8988T (cell line): ENCODE measurements around the gene PPT1.
A peak's percentile ranks its signal among the peaks of the same experiment; 100 is the strongest.

Source experiments
- DNase-seq: peaks from one replicate; pipeline ENCODE4 v3.0.0; 2011

The PPT1 gene

DNA sequence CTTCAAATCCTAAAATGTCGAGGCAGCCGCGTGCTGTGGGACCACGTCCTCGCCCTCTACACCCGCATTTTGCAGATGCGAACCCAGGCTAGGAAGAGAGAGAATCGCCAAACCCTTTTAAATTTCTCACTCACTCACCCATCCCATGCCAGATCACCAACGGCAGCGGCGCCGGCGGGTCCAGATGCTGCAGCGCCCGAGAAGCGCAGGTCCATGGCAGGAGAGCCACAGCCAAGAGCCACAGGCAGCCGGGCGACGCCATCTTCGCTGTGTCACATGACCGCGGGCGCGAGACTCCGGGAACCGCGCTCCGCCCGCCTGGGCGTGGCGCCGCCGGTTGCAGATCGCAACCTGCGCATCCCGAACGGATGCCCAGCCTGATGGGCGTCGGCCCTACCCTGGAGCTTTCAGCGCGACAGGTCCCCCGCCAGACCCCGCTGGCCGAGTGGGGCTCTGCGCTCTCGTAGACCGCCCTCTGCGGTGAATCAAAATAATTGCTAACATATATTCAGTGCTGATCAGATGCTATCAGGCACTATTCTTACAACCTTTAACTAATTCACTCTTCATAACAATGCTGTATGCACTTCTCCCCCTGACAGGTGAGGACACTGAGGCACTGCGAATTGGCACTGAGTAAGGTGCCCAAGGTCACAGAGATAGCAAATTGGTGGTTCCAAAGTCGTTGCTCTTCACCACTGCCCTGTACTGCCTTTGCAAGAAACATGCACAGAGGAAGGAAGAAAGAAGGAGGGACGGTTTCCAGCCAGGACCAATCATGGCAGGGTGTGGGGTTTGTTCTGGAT, at the start of gene PPT1:
PPT1 (minus strand) TSS at position 276 of the 806 bp plus-strand sequence; CDS start at position 262, 14 bp downstream.
- peak; percentile 66 for DNase-seq

DNA sequence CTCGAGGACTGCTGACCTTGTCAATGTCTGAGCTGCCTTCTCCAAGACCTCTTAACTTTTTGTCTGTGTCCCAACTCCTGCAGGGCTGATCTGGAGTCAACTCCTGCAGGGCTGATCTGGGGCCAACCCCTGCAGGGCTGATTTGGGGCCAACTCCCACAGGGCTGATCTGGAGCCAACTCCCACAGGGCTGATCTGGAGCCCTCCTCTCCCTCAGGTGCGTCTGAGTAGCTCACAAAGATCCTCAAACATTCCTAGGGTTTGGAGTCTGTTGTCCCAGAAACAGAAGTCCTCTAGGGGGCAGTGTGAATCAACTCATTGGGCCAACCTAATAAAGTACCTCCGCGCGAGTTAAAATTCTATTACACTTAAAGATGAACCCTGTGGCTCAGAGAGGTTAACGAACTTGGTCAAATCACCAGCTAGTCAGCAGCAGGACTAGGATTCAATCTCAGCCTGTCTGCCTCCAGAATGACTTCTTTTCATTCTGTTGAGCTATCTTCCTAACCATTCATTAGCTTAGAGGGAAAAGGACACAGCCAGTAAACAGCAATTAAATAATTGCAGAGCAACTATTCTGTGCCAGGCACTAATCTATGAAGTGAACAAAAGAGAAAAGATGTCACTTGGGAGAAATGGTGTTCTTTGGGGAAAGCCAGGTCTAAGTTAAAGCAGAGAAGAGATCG, 47.0 kb upstream of the PPT1 start:
- no peak for DNase-seq

DNA sequence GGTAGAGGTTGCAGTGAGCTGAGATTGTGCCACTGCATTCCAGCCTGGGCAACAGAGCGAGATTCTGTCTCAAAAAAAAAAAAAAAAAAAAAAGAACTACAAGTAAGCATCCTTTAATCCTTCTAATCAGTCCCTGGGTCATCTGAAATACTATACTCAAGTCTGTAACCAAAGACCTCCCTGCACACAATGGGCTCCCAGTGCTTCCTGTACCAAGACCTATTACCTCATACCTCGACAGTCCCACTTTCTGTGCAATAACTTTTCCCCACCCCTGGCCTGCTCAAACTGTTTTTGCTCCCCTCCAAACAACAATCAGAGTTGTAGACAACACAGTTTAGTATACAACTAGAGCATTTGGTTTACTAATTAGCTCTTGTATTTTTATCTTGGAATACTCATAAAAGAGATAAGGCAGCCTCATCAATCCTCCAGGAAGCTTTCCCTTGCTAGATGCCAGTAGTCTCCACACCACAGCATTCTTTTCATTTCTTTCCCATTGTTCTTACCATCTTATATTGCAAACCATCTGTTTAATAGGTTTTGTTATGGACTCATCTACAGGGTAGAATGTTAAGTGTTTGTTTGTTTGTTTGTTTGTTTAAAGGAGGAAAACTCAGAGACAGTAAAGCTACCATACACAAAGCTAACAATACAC, 45.0 kb upstream of the PPT1 start:
- DNase-seq, result no peak

DNA sequence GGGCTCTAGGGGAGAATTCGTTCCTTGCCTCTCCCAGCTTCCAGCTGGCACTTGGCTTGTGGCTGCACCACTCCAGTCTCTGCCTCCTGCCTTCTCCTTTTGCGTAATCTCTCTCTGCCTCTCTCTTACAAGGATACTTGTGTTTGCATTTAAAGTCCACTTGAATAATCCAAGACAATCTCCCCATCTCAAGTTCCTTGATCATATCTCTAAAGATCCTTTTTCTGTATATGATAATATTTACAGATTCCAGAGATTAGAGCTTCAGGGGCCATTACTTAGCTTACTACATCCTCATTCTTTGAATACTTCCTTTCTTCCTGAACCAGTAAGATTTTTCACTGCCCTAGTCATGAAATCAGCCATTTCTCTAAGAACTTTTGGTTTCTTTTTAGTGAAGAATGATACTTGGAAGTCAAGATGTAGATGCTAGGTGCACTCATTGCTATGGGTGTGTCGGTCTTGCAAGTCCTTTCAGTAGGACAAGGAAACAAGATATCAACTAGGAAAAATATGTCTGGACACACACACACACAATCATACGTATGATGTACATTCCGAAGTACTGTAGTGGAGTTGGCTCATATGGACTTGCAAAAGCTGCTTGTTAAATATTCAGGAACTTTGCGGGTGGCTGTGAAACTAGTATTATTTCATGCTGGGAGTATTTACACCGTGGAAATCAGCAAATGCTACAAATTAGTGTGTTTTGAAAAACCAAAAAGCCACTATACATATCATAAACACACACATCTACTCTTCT, 43.3 kb upstream of the PPT1 start:
- no peak for DNase-seq

DNA sequence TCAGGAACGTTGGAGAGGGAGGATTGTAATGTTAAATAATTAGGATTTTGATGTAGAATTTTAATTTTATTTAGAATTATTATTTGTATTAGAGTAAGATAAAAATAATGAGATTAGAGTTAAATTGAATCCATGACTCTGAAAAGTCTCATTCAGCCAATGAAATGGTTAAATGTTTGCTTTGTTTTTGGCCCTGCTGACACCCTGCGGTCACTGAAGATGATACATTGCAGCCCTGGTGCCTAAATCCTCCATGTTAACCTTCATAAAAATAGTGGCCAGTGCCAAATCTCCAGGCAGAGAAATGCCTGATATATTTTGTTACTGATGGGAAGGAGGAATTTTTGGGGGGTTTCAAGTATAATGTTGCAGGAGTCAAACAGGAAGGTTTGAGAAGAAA, 36.8 kb upstream of the PPT1 start:
- no peak for DNase-seq

DNA sequence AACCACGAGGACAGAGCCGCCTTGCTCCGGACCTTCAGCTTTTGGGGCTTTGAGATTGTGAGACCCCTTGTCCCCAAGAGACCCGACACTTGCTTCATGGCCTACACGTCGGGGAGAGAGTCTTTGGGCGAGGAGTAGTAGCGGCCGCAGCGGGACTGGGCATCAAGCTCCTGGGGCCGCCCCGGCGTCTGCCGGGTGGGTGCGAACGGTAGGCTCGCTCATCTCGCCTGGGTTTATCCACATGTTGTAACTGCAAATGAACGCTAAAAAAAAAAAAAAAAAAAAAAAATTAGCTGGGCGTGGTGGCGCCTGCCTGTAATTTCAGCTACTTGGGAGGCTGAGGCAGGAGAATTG, 36.2 kb upstream of the PPT1 start:
- DNase-seq, result no peak

DNA sequence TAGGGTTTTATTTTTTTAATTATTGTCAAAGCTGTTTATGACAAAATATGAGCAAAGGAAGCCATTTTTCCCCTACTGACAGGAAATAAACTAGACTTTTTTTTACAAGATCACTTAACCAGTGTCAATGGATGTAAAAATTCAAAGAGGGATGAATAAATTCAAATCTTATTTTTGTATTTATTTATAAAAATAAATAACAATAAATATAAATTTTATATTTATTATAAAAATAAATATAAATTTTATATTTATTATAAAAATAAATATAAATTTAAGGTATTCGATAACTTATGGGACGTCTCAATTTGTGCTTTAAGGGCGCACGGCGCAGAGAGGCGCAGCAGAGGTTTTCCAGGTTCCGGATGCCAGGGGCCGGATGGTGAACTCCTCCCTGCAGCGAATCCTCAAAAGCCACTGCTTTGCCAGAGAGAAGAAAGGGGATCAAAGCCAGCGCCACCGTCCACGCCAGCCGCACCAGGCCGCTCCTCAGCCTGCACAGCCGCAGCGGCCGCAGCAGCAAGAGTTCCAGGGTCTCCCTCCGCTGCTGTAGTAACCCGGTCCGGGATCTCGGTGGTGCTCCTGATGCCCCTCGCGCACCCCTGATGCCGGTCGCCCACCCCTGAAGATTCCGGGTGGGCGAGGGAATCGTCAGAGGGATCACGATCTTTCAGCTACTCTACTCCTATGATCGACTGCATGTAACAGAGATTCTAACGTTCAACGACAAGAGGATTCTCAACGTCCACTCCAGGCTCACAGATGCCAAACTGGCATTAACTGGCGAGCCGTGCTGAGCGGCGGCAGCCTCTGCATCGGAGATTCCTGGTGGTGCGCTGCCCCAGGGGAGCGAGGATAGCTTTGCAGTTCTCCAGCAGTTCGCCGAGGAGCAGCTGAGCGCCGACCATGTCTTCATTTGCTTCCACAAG, 35.6 kb upstream of the PPT1 start:
- no peak for DNase-seq

DNA sequence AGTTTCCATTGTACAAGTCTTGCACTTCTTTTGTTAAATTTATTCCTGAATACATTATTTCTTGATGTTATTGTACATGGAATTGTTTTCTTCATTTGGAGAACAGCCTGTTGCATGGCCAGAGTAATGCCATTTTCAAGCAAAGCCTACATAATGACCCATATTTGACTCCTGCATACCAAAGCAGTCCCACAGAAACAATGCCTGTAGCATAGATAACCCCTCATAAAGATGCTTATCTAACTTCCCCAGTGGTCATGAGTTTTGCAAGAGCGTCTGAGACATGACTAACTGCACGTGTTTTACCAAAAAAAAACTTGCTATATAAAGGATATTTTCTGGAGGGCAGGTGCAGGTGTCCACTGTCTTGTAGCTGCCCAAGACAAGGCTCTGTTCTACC, 33.8 kb upstream of the PPT1 start:
- no peak for DNase-seq

DNA sequence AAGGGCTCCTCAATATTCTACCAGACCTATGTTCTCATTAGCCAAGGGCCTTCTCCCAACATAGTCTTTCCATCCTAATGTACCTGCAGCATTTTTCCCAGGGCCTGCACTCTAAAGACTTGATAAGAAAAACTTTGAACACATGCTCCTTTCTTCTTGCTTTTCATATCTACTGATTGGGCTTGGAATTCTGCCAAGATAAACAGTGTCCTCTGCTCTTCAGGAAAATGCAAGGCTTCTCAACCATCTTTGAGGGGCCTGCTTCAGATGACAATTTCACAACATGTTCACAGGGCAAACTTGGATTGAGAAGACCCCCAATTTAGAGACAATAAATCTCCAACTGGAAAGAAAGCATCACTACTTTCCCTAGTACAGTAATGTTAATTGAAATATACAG, 25.8 kb upstream of the PPT1 start:
- no peak for DNase-seq

DNA sequence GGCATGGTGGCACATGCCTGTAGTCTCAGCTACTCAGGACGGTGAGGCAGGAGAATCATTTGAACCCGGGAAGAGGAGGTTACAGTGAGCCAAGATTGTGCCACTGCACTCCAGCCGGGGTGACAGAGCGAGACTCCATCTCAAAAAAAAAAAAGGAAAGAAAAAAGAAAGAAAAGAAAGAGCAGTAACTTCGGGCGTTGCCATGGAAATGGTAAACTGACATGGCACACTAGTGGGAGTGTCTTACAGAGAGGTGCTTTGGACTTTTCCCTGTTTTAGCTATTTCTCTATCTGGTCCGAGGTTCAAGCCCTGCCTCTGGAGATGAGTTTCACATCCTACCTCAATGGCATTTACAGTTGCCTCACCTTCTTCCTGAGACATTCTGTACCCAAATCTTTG, 23.1 kb upstream of the PPT1 start:
- no peak for DNase-seq

DNA sequence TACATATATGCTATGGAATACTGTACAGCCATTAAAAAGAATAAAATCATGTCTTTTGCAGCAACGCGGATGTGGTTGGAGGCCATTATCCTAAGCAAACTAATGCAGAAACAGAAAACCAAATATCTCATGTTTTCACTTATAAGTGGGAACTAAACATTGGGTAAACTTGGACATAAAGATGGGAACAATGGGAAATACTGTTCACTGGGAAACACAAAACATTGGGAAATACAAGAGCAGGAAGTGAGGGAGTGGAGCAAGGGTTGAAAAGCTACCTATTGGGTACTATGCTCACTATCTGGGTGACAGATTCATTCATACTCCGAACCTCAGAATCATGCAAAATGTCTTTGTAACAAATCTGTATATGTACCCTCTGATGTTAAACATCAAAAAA, 17.3 kb upstream of the PPT1 start:
- DNase-seq, result no peak

DNA sequence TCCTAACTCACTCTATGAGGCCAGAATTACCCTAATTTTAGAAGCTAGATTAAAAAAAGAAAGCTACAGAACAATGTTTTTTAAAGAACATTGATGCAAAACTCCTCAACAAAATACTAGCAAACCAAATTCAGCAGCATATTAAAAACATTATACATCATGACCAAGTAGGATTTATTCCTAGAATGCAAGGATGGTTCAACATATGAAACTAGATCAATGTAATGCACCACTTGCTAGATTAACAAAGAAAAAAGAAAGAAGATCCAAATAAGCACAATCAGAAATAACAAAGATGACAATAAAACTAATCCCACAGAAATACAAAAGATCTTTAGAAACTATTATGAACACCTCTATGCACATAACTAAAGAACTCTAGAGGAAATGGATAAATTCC, 13.3 kb upstream of the PPT1 start:
- no peak for DNase-seq

DNA sequence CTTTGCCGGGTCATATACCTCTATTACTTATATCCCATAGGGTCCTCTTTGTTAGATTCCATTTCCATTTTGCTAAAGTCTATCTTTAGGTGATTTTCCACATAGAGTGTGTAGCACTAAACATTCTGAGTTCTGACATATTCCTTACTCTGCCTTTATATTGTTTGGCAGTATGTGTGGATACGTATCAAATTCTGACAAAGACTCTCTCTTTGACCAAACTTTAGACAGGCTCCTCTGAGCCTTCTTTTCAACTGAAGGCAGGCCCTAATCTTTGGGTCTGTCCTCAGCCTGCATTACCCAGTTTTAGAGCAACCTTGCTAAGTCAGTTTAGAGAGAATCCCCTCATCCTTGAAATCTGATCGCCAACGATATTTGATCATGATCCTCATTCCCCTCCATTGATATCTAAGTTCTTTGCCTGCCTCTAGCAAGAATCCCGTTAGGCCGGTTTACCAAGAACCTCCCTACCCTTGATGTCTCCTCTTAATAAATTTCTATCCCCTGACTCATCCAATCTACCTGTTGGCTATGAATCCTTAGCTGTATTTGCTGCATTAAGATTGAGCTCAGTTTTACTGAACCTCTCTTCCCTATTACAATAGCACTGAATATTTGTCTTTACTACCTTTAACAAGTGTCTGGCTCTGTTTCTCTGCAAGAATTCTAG, 10.4 kb upstream of the PPT1 start:
- DNase-seq, result no peak

DNA sequence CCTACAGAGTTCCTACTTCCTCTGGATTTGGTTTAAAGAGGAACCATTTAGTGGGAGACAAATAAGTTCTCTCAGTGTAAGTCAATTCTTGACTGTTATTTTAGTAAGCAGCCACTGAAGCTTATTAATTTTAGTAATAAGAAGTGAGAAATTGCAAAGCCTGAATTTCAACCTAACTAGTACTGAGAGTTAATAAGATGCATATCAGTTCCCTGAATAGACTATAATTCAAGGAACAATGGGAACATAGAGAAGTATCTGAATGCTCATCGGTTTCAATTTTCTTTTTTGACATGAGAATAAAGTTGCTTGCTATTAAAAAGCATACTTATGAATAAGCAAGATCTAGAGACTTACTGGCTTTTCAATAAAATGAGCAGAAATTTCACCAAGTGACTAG, 8.0 kb upstream of the PPT1 start:
- DNase-seq, result no peak

DNA sequence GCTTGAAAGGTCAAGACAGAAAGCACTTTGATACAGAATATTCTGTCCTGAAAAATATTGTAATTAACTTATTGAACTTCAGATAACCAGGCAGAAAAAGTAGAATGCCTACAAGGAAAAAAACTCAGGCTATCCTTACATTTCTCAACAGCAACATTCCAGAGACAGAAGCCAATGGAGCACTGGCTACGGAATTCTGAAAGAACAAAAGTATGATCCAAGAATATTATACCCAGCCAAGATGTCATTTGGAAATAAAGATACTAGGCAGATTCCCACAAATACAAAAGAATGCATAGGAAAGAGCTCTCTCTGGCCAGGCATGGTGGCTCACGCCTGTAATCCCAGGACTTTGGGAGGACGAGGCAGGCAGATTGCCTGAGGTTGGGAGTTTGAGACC, 5.8 kb upstream of the PPT1 start:
- DNase-seq, result no peak

DNA sequence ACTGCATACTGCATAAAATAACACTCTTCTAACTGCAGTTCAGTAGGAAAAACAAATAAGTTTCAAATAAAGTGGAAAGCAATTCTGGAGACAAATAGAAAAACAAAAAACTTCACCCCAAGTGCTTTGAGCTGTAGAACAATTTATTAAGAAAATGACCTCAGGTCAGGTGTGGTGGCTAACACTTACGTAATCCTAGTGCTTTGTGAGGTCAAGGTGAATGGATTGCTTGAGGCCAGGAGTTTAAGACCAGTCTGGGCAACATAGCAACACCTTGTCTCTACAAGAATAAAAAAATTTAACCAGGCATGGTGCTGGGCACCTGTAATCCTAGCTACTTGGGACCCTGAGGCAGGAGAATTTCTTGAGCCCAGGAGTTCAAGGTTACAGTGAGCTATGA, 5.0 kb upstream of the PPT1 start:
- DNase-seq, result no peak

DNA sequence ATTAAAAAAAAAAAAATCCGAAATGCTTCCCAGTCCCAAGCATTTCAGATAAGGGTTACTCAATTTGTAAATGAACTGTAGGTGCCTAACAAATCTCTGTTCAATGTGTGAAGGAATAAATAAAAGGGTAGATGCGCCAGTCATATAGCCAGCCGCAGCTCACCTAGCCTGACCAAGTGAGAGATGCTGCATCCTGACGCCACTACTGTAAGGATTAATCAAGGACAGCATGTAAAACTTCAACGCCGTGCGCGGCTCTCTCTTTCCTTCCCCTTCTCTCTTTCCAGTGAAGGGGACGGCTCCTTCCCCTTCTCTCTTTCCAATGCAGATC, 441 bp downstream of the PPT1 start:
- no peak for DNase-seq

DNA sequence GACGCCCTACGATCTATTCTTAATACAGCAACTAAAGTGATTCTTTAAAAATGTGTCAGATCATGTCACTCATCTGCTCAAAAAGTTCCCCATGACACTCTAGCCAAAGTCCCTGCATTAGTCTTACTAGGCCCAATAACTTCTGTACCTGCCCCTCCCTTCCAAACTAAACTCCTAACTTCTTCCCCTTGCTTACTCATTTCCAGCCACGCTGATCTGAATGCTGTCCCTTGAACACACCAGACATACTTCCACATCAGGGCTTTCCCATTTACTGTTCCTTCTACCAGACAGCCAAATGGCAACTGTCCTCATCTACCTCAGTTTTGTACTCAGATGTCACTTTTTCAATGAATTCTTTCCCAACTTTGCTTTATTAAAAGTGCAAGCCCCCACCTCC, 1.2 kb downstream of the PPT1 start:
- no peak for DNase-seq

DNA sequence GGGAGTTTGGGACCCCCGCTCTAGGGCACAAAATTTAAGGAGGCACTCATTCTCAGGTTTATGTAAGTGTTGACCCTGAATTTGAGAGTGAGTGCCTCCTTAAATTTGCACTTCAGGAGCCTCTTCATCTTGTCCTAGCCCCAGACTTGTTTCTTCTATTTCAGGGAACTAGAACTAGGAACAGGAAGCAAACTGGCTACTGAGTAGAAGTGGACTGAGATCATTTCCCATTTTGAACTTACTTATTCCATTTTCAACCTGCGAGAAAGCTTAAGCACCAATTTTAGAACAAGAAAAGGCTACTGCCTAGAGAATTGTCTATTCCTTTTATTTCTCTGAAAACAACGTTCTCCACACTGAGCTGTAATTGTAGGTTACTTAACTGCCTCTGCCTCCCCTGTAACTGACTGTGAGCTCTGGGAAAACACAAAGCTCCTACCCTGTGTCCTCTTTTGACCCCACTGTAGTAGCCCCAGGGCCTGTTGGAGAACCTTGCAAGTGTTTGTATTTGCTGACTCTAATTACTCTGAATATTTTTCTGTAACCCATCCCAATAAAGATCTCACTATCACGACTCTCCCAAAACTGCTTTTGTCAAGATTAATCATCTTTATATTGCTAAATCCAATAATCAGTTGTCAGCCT, 2.5 kb downstream of the PPT1 start:
- no peak for DNase-seq

DNA sequence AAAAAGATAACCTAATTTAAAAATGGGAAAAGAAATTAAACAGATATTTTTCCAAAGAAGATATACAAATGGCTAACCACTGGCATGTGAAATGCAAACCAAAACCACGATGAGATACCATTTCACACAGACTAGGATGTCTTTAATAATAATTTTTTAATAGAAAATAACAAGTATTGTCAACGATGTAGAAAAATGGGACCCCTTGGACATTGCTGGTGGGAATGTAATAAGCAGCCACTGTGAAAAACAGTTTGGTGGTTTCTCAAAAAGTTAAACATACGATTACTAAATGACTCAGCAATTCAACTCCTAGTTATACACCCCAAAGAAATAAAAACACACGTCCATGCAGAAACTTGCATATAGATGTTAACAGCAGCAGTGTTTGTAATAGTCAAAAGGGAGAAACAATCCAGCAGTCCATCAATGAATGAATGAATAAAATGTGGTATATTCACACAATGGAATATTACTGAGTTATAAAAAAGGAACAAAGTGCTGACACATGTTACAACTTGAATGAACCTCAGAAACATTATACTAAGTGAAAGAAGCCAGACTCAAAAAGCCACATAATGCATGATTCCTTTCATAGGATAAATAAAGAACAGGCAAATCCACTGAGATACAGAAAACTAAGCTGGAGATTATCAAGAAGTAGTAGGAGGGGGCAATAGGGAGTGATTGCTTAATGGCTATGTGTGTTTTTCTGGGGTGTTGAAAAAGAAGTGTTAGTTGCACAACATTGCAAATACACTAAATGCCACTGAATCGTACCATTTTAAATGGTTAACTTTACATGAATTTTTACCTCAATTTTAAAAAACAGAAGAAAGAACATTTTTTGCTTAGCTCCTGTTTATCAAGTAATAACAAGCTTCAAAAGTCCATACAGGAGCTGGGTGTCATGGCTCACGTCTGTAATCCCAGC, 4.1 kb downstream of the PPT1 start:
- DNase-seq, result no peak
